IPS-20b (cell line): Measurements from ENCODE around the gene GABBR2.

ENCODE experiments used
- H3K27ac ChIP-seq: one replicate; pipeline ENCODE4 v1.5.1; 2013; ENCODE audit warnings: low read length
- H3K27me3 ChIP-seq: 2 replicates; pipeline ENCODE4 v1.6.1; 2013; ENCODE audit warnings: mild to moderate bottlenecking, low read length, inconsistent platforms; ENCODE audit not compliant: insufficient read depth
- H3K36me3 ChIP-seq: 2 replicates; pipeline ENCODE4 v1.6.1; 2013; ENCODE audit warnings: low read depth, mild to moderate bottlenecking, inconsistent platforms, low read length, moderate library complexity; ENCODE audit not compliant: insufficient read depth
- H3K4me1 ChIP-seq: 2 replicates; pipeline ENCODE4 v1.6.1; 2013; ENCODE audit warnings: mild to moderate bottlenecking, control low read depth, inconsistent platforms, low read length, moderate library complexity; ENCODE audit not compliant: insufficient read depth
- H3K4me3 ChIP-seq: 2 replicates; pipeline ENCODE4 v1.5.1; 2013; ENCODE audit warnings: mild to moderate bottlenecking, low read length, inconsistent platforms
- H3K9ac ChIP-seq: 2 replicates; pipeline ENCODE4 v1.6.1; 2013; ENCODE audit warnings: low read depth, mild to moderate bottlenecking, inconsistent platforms, low read length, moderate library complexity
- H3K9me3 ChIP-seq: 2 replicates; pipeline ENCODE4 v1.6.1; 2013; ENCODE audit warnings: mild to moderate bottlenecking, low read depth, low read length, inconsistent platforms; ENCODE audit not compliant: insufficient read depth

GABBR2 gene

GRCh38 chr9:98529841-98530240 is 178.9 kb downstream of the GABBR2 start:
- no peaks in the 10 kb centered on the region for H3K9me3 ChIP-seq
- no peaks in the 10 kb centered on the region for H3K36me3 ChIP-seq
- no peaks in the 10 kb centered on the region for H3K27me3 ChIP-seq
- no peaks in the 10 kb centered on the region for H3K4me1 ChIP-seq
- no peak overlapping the region for H3K4me3 ChIP-seq
- H3K9ac ChIP-seq = no peak overlapping the region
- H3K27ac ChIP-seq = no peak overlapping the region

- no peaks in the 10 kb centered on the region for H3K36me3 ChIP-seq
- H3K4me1 ChIP-seq = no peaks in the 10 kb centered on the region
- H3K9ac ChIP-seq = no peak overlapping the region
- H3K27me3 ChIP-seq = no peaks in the 10 kb centered on the region
- no peaks in the 10 kb centered on the region for H3K9me3 ChIP-seq
- no peak overlapping the region for H3K4me3 ChIP-seq
- H3K27ac ChIP-seq = no peak overlapping the region
These were observed 185.4 kb downstream of the GABBR2 start for GRCh38 chr9:98523231-98523901.

- Histone ChIP-seq H3K9me3 (no peaks in the 10 kb centered on the region), H3K36me3 (no peaks in the 10 kb centered on the region), H3K4me3 (no peak overlapping the region), H3K27ac (no peak overlapping the region), H3K27me3 (no peaks in the 10 kb centered on the region), H3K4me1 (no peaks in the 10 kb centered on the region), H3K9ac (no peak overlapping the region)
These were observed 186.2 kb downstream of the GABBR2 start for GRCh38 chr9:98522487-98522886.

DNA sequence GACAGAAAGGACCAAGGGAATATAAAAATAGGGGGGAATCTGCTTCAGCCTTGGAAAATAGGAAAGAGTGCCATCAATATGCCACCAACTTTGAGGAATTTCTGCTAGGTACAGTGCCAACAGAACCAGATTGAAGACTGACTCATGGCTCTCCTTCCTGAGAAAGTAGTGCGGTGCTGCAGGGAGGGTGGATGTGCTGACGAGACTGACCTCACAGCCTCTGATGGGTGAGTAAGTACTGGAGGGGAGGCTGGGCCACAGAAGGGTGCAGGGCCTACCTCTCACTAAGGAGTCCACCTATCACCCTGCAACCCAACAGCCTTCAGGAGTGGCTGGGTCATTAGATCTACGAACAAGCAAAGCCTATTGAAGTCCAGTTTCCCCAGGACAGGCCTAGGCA is 187.6 kb downstream of the GABBR2 start:
- Histone ChIP-seq H3K36me3 (no peaks in the 10 kb centered on the region), H3K9me3 (no peaks in the 10 kb centered on the region)

GRCh38 chr9:98520221-98520960 is 188.3 kb downstream of the GABBR2 start:
- H3K9me3 ChIP-seq = no peaks in the 10 kb centered on the region
- no peak overlapping the region for H3K9ac ChIP-seq
- H3K4me1 ChIP-seq = no peaks in the 10 kb centered on the region
- H3K27ac ChIP-seq = no peak overlapping the region
- H3K36me3 ChIP-seq = no peaks in the 10 kb centered on the region
- no peaks in the 10 kb centered on the region for H3K27me3 ChIP-seq
- no peak overlapping the region for H3K4me3 ChIP-seq

More for the DNA sequence above, 187.6 kb downstream of the GABBR2 start:
- no peak overlapping the region for H3K27ac ChIP-seq
- H3K4me1 ChIP-seq = no peaks in the 10 kb centered on the region
- no peak overlapping the region for H3K4me3 ChIP-seq
- H3K9ac ChIP-seq = no peak overlapping the region
- H3K27me3 ChIP-seq = no peaks in the 10 kb centered on the region

DNA sequence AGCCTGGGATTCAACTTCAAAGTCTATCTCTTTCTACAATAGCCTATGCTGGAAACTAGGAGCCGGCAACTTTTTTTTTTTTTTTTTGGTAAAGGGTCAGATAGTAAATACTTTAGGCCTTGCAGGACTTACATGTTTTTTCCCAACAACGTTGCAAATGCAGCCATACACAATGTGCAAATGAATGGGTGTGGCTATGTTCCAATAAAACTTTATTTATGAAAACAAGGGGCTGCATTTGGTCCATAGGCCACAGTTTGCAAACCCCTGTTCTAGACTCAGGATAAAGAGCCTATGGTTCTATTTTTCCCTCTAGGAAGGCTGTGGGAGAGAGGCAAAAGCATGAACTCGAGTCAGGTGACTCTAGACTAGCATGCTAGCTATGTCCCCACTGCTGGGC is 189.1 kb downstream of the GABBR2 start:
- H3K9me3 ChIP-seq = no peaks in the 10 kb centered on the region
- no peaks in the 10 kb centered on the region for H3K27me3 ChIP-seq
- no peaks in the 10 kb centered on the region for H3K36me3 ChIP-seq
- no peak overlapping the region for H3K9ac ChIP-seq
- no peak overlapping the region for H3K27ac ChIP-seq
- H3K4me3 ChIP-seq = no peak overlapping the region
- no peaks in the 10 kb centered on the region for H3K4me1 ChIP-seq

DNA sequence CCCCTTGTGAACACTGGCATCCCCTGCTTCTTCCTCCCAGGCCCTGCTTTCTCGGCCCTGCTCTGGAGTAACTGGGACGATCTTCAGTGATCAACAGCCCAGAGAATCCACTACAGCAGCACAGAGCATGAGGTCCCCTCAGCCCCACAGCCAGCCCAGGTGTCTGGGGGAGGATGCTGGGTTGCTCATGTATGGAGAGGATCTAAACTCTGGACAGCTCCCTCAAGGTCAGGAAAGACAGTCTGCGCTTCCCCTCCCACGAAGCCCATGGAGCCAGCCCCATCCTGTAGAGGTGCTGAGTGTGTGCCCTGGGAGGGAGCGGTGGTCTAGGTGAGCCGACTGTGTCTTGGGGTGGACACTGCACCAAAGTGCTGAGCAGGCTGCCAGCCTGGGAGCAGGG is 190.2 kb downstream of the GABBR2 start:
- Histone ChIP-seq H3K36me3 (no peaks in the 10 kb centered on the region), H3K9me3 (no peaks in the 10 kb centered on the region), H3K9ac (no peak overlapping the region), H3K27ac (no peak overlapping the region), H3K4me1 (no peaks in the 10 kb centered on the region), H3K27me3 (no peaks in the 10 kb centered on the region), H3K4me3 (no peak overlapping the region)

DNA sequence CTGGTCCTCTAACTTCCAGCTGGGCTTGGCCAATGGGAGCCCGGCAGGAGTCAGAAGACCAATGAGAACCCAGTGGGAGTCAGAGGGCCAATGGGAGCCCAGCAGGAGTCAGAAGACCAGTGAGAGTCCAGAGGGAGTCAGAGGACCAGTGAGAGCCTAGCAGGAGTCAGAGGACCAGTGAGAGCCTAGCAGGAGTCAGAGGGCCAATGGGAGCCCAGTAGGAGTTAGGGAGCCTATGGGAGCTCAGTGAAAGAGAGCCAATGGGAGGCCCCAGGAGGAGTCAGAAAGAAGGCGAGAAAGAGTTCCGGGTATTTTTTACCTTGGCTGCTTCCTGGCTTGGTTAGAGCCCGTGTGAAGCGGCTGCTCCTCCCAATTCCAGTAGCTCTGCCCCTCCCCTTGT is 191.0 kb downstream of the GABBR2 start:
- Histone ChIP-seq H3K36me3 (no peaks in the 10 kb centered on the region), H3K9me3 (no peaks in the 10 kb centered on the region), H3K27ac (no peak overlapping the region), H3K9ac (no peak overlapping the region), H3K4me1 (no peaks in the 10 kb centered on the region), H3K4me3 (no peak overlapping the region), H3K27me3 (no peaks in the 10 kb centered on the region)

DNA sequence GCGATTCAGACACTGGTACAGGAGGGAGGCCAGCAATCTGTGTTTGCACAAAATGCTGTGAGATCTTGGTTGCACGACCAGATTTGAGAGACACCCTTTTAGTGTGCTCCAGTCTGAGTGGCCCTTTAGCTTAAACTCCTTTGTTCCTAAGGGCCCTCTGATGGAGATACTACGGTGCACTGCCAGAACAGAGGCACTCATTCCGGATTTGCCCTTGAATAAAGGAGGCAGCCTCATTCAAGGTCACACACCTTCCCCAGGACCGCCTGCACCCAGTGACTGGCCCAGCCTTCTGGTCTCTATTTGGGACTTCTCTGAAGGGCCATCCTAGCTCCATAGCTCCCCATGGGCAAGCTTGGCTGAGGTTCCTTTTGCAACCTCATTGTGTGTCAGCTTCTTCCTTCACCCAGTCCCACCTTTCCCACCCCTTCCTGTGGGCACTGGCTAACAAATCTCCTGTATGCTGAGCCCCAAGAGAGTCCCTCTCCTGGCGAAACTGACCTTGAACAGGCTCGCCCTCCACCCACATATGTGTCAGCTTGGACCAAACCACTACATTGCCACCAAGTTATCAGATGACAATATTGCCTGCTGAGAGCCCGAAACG is 191.7 kb downstream of the GABBR2 start:
- no peaks in the 10 kb centered on the region for H3K4me1 ChIP-seq
- no peaks in the 10 kb centered on the region for H3K9me3 ChIP-seq
- no peaks in the 10 kb centered on the region for H3K27me3 ChIP-seq
- H3K27ac ChIP-seq = no peak overlapping the region
- H3K9ac ChIP-seq = no peak overlapping the region
- no peaks in the 10 kb centered on the region for H3K36me3 ChIP-seq
- no peak overlapping the region for H3K4me3 ChIP-seq

DNA sequence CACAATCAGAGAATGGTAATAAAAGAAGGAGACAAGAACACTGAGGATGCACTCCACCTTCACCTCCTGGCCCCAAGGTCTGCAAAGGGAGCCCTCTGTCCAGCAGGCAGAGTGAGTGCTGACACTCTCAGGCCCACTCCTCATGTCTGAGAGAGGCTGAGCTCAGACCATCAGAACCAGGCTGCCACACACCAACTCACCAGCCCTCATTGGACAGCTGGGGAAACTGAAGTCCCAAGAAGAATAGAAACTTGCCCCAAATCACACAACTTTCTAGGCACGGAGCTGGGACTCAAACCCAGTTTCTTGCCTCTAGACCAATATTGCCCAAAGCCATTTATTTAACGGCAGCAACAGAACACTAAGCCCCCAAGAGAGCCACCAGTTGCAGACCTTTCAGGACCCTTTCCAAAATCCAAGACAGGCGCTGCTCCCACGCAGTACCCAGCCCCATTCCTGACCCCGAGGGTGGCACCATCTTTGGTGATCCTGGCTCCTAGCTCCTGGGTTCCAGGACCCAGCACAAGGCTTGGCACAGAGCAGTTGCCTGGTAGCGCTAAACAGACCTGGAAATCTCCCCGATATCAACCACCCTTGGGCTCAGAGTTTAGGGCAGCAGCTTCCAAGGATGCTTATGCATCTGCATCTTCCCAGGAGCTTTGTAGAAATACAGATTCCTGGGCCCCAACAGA is 192.4 kb downstream of the GABBR2 start:
- no peaks in the 10 kb centered on the region for H3K9me3 ChIP-seq
- H3K4me1 ChIP-seq = no peaks in the 10 kb centered on the region
- H3K36me3 ChIP-seq = no peaks in the 10 kb centered on the region
- H3K27ac ChIP-seq = no peak overlapping the region
- H3K27me3 ChIP-seq = no peaks in the 10 kb centered on the region
- no peak overlapping the region for H3K9ac ChIP-seq
- no peak overlapping the region for H3K4me3 ChIP-seq

- H3K9ac ChIP-seq = no peak overlapping the region
- H3K9me3 ChIP-seq = no peaks in the 10 kb centered on the region
- H3K36me3 ChIP-seq = no peaks in the 10 kb centered on the region
- H3K27me3 ChIP-seq = no peaks in the 10 kb centered on the region
- H3K27ac ChIP-seq = no peak overlapping the region
- no peaks in the 10 kb centered on the region for H3K4me1 ChIP-seq
- no peak overlapping the region for H3K4me3 ChIP-seq
These were observed 193.1 kb downstream of the GABBR2 start for GRCh38 chr9:98515506-98516204.
